Mesenchymal stem cell (in vitro differentiated cells and primary cell): ENCODE results near the gene WDR70.

Experiments used
- DNase-seq: peaks from one replicate; pipeline ENCODE4 v3.0.0-alpha.2; 2013
- H2AFZ ChIP-seq: one replicate; pipeline ENCODE4 v1.6.1; 2013; ENCODE audit warnings: low read depth, mild to moderate bottlenecking, control low read depth, inconsistent platforms, low read length, moderate library complexity
- H2AK5ac ChIP-seq: 2 replicates; pipeline ENCODE4 v1.6.1; 2013; ENCODE audit warnings: low read length, moderate library complexity, mild to moderate bottlenecking, inconsistent platforms; ENCODE audit not compliant: severe bottlenecking
- H2BK120ac ChIP-seq: one replicate; pipeline ENCODE4 v1.6.1; 2013; ENCODE audit warnings: low read depth, mild to moderate bottlenecking, inconsistent platforms, low read length, moderate library complexity
- H2BK12ac ChIP-seq, 2 experiments: one replicate each; pipeline ENCODE4 v1.6.1; 2013; ENCODE audit warnings: inconsistent platforms in 2 of 2, low read length in 2 of 2, mild to moderate bottlenecking in 2 of 2, moderate library complexity in 2 of 2, control low read depth in 1 of 2
- H2BK15ac ChIP-seq: one replicate; pipeline ENCODE4 v1.6.1; 2013; ENCODE audit warnings: mild to moderate bottlenecking, low read depth, inconsistent platforms; ENCODE audit not compliant: poor library complexity, severe bottlenecking
- H2BK5ac ChIP-seq: 2 replicates; pipeline ENCODE4 v1.6.1; 2013; ENCODE audit warnings: low read depth, mild to moderate bottlenecking, low read length, control low read depth, inconsistent platforms; ENCODE audit not compliant: poor library complexity, severe bottlenecking
- H3K14ac ChIP-seq, 2 experiments: one replicate each; pipeline ENCODE4 v1.6.1; 2013; ENCODE audit warnings: inconsistent platforms in 2 of 2, low read length in 2 of 2, control low read depth in 1 of 2, mild to moderate bottlenecking in 1 of 2, moderate library complexity in 1 of 2
- H3K18ac ChIP-seq, 2 experiments: one replicate each; pipeline ENCODE4 v1.6.1; 2013; ENCODE audit warnings: inconsistent platforms in 2 of 2, low read length in 2 of 2, control low read depth in 1 of 2, low read depth in 1 of 2, mild to moderate bottlenecking in 1 of 2
- H3K23ac ChIP-seq, 2 experiments: one replicate each; pipeline ENCODE4 v1.6.1; 2013; ENCODE audit warnings: inconsistent platforms in 2 of 2, low read length in 2 of 2, mild to moderate bottlenecking in 2 of 2, moderate library complexity in 2 of 2, control low read depth in 1 of 2
- H3K27ac ChIP-seq: 2 replicates; pipeline ENCODE4 v1.5.1; 2013; ENCODE audit warnings: mild to moderate bottlenecking, moderate library complexity, low read length, control low read depth, inconsistent platforms; ENCODE audit not compliant: poor library complexity, severe bottlenecking
- H3K27me3 ChIP-seq, 2 experiments: 2 replicates each; pipeline versions ENCODE4 v1.6.1 to v1.7.0; 2013; ENCODE audit warnings: low read length in 2 of 2, mild to moderate bottlenecking in 2 of 2, moderate library complexity in 2 of 2, control low read depth in 1 of 2, inconsistent platforms in 1 of 2; ENCODE audit not compliant: control insufficient read depth in 1 of 2, insufficient read depth in 1 of 2
- H3K36me3 ChIP-seq, 2 experiments: 2 replicates each; pipeline versions ENCODE4 v1.6.1 to v1.7.0; 2013; ENCODE audit warnings: low read length in 2 of 2, control low read depth in 1 of 2, inconsistent platforms in 1 of 2, low read depth in 1 of 2, mild to moderate bottlenecking in 1 of 2; ENCODE audit not compliant: insufficient read depth in 2 of 2, control insufficient read depth in 1 of 2
- H3K4ac ChIP-seq, 2 experiments: one replicate each; pipeline ENCODE4 v1.6.1; 2013; ENCODE audit warnings: inconsistent platforms in 2 of 2, low read length in 2 of 2, mild to moderate bottlenecking in 2 of 2, moderate library complexity in 2 of 2, control low read depth in 1 of 2, low read depth in 1 of 2
- H3K4me1 ChIP-seq: 2 replicates; pipeline ENCODE4 v1.6.1; 2013; ENCODE audit warnings: low read depth, low read length, control low read depth; ENCODE audit not compliant: control insufficient read depth, insufficient read depth
- H3K4me2 ChIP-seq: 2 replicates; pipeline ENCODE4 v1.6.1; 2013; ENCODE audit warnings: low read length, mild to moderate bottlenecking, inconsistent platforms; ENCODE audit not compliant: poor library complexity, severe bottlenecking
- H3K4me3 ChIP-seq, 2 experiments: 2 replicates each; pipeline versions ENCODE4 v1.5.1 to v1.7.0; 2013; ENCODE audit warnings: low read length in 2 of 2, mild to moderate bottlenecking in 2 of 2, control low read depth in 1 of 2, low read depth in 1 of 2; ENCODE audit not compliant: insufficient read depth in 1 of 2
- H3K79me1 ChIP-seq: replicated peaks from 2 replicates; pipeline ENCODE4 v1.6.1; 2013; ENCODE audit warnings: mild to moderate bottlenecking, control low read depth, low read length, inconsistent platforms; ENCODE audit not compliant: poor library complexity, severe bottlenecking
- H3K9ac ChIP-seq: 2 replicates; pipeline ENCODE4 v1.7.0; 2013; ENCODE audit warnings: mild to moderate bottlenecking, low read length, moderate library complexity
- H3K9me3 ChIP-seq: 2 replicates; pipeline ENCODE4 v1.7.0; 2013; ENCODE audit warnings: mild to moderate bottlenecking, low read length; ENCODE audit not compliant: control insufficient read depth
- H4K8ac ChIP-seq: one replicate; pipeline ENCODE4 v1.6.1; 2013; ENCODE audit warnings: inconsistent platforms, mild to moderate bottlenecking, low read length, moderate library complexity
- H4K91ac ChIP-seq: one replicate; pipeline ENCODE4 v1.6.1; 2013; ENCODE audit warnings: mild to moderate bottlenecking, low read length, inconsistent platforms
- WGBS: methylation state at CpG from one replicate; pipeline ENCODE4 v1.1.7; 2013; ENCODE audit warnings: mixed read lengths; 5-methylcytosine and 5-hydroxymethylcytosine counted together

Gene WDR70

DNA sequence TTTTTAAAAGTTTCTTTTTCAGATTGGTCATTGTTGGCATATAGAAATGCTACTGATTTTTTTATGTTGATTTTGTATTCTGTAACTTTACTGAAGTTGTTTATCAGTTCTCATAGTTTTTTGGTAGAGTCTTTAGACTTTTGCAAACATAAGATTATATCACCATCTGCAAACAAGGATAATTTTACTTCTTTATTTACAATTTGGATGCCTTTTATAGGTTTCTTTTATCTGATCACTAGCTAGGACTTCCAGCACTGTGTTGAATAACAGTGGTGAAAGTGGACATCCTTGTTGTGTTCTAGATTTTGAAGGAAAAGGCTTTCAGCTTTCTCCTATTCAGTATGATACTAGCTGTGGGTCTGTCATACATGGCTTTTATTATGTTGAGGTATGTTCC, 170.3 kb downstream of the WDR70 start:
- H3K9me3 ChIP-seq, result peaks cover 2% of the 10 kb centered on the region
- H3K14ac ChIP-seq, result no peak overlapping the region
- H3K9ac ChIP-seq, result no peak overlapping the region
- H3K18ac ChIP-seq, result no peak overlapping the region
- no peak overlapping the region for H4K8ac ChIP-seq
- no peak overlapping the region for H2BK120ac ChIP-seq
- H3K23ac ChIP-seq, result no peak overlapping the region
- H2AK5ac ChIP-seq, result no peak overlapping the region
- H3K4ac ChIP-seq, result no peak overlapping the region
- H2BK15ac ChIP-seq, result no peak overlapping the region
- H2BK12ac ChIP-seq, result no peak overlapping the region
- H4K91ac ChIP-seq, result no peak overlapping the region
- no peaks in the 10 kb centered on the region for H3K4me1 ChIP-seq
- H3K4me3 ChIP-seq, result no peak overlapping the region
- H2BK5ac ChIP-seq, result no peak overlapping the region
- no peak overlapping the region for H3K27ac ChIP-seq
- DNase-seq, result no peak
- H3K36me3 ChIP-seq, result no peaks in the 10 kb centered on the region
- H3K4me2 ChIP-seq, result no peak overlapping the region
- H3K27me3 ChIP-seq, result no peaks in the 10 kb centered on the region
- no peak overlapping the region for H2AFZ ChIP-seq
- H3K79me1 ChIP-seq, result peaks cover 10% of the 10 kb centered on the region

DNA sequence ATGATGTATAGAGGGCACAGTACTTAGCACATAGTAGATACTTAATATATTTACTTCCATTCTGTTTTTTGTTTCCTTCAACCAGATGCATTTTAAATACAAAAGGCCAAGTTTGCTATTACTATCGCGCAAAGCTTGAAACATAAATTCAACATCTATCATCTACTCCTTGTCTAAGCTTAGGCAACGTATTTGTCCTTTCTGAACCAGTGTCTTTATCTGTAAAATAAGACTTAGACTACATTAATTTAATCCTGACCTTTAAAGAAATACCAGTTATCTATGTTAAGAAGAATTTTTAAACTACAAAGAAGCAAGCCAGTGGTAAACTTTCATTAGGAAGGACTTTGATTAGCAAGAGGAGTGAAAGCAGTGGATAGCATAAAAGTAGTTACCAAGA, 173.0 kb downstream of the WDR70 start:
- H3K23ac ChIP-seq, result no peak overlapping the region
- H2AK5ac ChIP-seq, result no peak overlapping the region
- WGBS, result 86% methylated on average over 2 of the region's 3 CpGs
- H3K4me3 ChIP-seq, result no peak overlapping the region
- DNase-seq, result peak; percentile 23
- no peak overlapping the region for H4K91ac ChIP-seq
- no peak overlapping the region for H2BK15ac ChIP-seq
- no peak overlapping the region for H2BK5ac ChIP-seq
- H4K8ac ChIP-seq, result no peak overlapping the region
- H3K9ac ChIP-seq, result no peak overlapping the region
- no peak overlapping the region for H3K14ac ChIP-seq
- no peaks in the 10 kb centered on the region for H3K4me1 ChIP-seq
- H2AFZ ChIP-seq, result no peak overlapping the region
- H3K27me3 ChIP-seq, result no peaks in the 10 kb centered on the region
- H2BK120ac ChIP-seq, result no peak overlapping the region
- H3K36me3 ChIP-seq, result no peaks in the 10 kb centered on the region
- H3K27ac ChIP-seq, result no peak overlapping the region
- peaks cover 12% of the 10 kb centered on the region for H3K79me1 ChIP-seq
- H3K4ac ChIP-seq, result no peak overlapping the region
- H3K9me3 ChIP-seq, result peaks cover 9% of the 10 kb centered on the region
- no peak overlapping the region for H2BK12ac ChIP-seq
- H3K18ac ChIP-seq, result no peak overlapping the region
- H3K4me2 ChIP-seq, result no peak overlapping the region

DNA sequence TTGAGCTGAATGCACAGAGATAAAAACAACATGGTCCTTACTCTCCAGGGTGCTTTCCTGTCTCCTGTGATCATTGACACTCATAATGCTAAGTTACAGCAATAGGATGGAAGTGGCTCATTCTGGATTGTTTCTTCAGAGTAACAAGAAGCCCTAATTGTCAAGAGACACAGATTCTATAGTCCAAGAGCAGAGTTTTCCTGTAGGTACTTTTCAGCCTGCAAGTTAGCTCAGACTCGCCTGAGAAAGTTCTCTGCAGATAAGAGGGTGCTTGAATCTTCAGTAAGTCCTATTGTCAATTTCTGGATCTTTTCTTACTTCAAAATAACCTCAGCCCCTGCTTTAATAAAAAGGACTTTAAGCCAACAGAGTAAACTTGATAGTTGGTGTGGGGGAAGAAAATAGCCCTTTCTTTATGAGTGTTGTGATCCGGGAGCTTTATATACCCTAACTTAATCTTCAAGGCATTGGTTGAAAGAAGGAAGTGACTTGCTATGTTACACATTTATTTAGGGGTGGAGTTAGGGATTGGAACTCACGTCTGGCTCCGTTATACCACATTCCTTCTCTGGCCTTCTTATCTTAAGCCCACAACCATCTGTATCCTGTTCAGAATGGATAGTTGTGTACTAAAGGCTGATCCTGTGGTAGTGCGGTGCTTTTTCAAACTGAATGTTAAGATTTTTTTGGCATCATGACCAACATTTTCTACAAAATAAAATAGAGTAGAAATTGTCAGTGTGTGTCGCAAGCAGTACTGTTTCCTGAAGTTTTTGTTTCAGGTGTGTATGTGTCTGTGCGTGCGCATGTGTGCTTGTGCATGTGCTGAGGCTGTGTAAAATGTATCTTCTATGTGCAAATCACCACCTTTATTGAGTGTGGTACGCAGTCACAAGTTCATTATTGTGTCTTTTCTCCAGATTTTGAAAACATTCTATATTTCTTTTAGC, 173.9 kb downstream of the WDR70 start:
- Histone ChIP-seq H2BK12ac (no peak overlapping the region), H2AFZ (no peak overlapping the region), H3K9me3 (peaks cover 9% of the 10 kb centered on the region), H2BK120ac (no peak overlapping the region), H3K4me1 (no peaks in the 10 kb centered on the region), H3K4me2 (no peak overlapping the region), H4K8ac (peak overlapping the region; percentile 28), H3K27ac (no peak overlapping the region), H3K4me3 (no peak overlapping the region), H2AK5ac (no peak overlapping the region), H3K4ac (peak overlapping the region in 1 of 2 experiments; percentile 79), H3K79me1 (peaks cover 15% of the 10 kb centered on the region), H3K23ac (no peak overlapping the region), H3K27me3 (no peaks in the 10 kb centered on the region), H3K9ac (no peak overlapping the region), H2BK15ac (no peak overlapping the region), H4K91ac (peak overlapping the region; percentile 83), H3K14ac (no peak overlapping the region), H3K36me3 (no peaks in the 10 kb centered on the region), H2BK5ac (no peak overlapping the region), H3K18ac (peak overlapping the region in 1 of 2 experiments; percentile 62)
- peak; percentile 90 for DNase-seq
- 78% methylated on average over 4 of the region's 9 CpGs for WGBS

DNA sequence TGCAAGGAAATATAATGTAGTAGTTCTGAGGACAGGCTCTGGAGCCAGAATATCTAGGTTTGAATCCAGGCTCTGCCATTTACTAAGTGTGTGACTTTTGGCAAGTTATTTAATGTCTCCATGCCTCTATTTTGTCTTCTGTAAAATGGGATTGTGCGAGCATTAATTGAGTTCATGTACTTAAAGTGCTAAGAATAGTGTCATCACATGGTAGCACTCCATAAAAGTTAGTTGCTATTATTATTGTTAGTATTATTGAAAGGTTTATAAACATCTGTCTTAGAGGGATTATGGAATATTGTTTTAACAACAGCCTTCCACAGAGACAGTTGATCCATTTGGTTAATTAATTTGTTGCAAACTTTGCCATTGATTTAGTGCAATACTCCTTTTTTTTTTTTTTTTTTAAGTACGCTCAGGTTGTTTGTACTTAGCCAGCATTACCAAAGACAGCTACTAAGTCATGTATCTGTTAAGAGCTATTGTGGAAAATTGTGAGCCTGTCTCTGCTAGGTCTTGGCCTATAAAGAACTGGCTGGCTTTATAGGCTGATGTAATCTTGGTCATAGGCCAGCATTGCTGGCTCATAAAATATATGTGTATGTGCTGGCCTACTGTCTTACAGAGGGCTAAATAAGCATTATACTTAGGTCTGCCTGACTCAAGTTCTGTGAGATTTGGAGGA, 174.7 kb downstream of the WDR70 start:
- peak; percentile 46 for DNase-seq
- no peak overlapping the region for H3K14ac ChIP-seq
- H3K18ac ChIP-seq, result no peak overlapping the region
- H2AFZ ChIP-seq, result no peak overlapping the region
- no peak overlapping the region for H2BK5ac ChIP-seq
- H2AK5ac ChIP-seq, result no peak overlapping the region
- no peak overlapping the region for H2BK15ac ChIP-seq
- no peak overlapping the region for H3K4me3 ChIP-seq
- no peak overlapping the region for H2BK12ac ChIP-seq
- no peak overlapping the region for H4K91ac ChIP-seq
- H3K79me1 ChIP-seq, result peaks cover 15% of the 10 kb centered on the region
- H4K8ac ChIP-seq, result no peak overlapping the region
- H3K4me1 ChIP-seq, result no peaks in the 10 kb centered on the region
- H3K4me2 ChIP-seq, result no peak overlapping the region
- H3K23ac ChIP-seq, result no peak overlapping the region
- H2BK120ac ChIP-seq, result no peak overlapping the region
- peaks cover 9% of the 10 kb centered on the region for H3K9me3 ChIP-seq
- no peak overlapping the region for H3K4ac ChIP-seq
- H3K9ac ChIP-seq, result no peak overlapping the region
- no peaks in the 10 kb centered on the region for H3K27me3 ChIP-seq
- WGBS, result 100% methylated on average over 1 of the region's 2 CpGs
- no peaks in the 10 kb centered on the region for H3K36me3 ChIP-seq
- H3K27ac ChIP-seq, result no peak overlapping the region
